ENCODE data around the gene CALHM1.

CALHM1 gene

DNA sequence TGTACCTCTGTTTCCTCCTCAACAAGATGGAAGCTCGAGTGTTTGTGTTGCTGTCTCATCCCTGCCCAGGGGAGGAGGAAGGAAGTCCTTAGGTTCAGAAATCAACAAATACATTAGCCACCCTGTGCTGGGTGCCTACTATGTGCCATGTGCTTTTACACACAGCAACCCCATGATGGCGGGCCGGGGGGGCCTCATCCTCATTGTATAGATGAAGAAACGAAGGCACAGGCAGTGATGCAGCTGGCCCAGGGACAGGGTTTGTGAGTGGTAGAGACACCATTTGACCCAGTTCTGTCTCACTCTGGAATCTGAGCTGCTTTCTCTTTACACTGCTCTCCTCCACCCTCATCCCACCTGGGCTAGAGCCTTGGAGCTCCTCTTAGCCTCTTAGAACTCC lies 4.7 kb downstream of the CALHM1 start:
- no peak for DNase-seq

- DNase-seq = no peak
Measured at GRCh38 chr10:103452506-103453230, 6.0 kb downstream of the CALHM1 start.

DNA sequence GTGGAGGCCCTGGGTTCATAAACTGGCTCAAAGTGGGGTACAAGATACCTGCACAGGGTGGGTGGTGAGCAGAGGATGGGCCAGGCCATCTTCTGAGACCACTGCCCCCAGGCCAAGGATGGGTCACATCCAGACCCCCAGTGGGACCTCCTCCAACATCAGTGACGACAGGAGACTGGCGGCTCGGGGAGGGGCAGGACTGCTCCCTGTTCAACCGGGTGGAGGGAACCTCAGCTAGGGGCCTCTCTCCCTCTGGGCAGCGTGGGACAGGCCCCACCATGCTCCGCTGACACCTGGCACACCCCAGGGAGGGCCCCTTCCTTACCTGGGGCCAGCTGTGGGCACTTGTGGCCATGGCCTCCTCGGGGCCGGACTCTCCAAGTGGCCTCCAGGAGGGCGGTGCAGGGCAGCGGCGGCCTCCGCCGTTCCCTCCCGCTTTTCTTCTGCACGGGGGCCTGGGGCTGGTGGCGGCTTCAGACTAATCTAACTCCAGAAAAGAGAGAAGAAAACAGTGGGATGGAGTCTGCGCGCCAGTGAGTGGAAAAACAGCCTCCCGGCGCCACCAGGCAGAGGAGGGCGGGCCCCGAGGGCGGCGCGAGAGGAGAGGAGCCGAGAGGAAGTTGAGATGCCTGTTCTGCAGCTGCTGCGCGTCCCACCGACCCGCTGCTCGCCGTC lies 6.7 kb downstream of the CALHM1 start, which contains the start of gene CALHM2:
CALHM2 (minus strand) TSS at position 540 of the 675 bp plus-strand sequence. CDS start 2,429 bp downstream, outside the sequence.
- DNase-seq = no peak

GRCh38 chr10:103451091-103451813 lies 7.4 kb downstream of the CALHM1 start:
- no peak for DNase-seq

DNA sequence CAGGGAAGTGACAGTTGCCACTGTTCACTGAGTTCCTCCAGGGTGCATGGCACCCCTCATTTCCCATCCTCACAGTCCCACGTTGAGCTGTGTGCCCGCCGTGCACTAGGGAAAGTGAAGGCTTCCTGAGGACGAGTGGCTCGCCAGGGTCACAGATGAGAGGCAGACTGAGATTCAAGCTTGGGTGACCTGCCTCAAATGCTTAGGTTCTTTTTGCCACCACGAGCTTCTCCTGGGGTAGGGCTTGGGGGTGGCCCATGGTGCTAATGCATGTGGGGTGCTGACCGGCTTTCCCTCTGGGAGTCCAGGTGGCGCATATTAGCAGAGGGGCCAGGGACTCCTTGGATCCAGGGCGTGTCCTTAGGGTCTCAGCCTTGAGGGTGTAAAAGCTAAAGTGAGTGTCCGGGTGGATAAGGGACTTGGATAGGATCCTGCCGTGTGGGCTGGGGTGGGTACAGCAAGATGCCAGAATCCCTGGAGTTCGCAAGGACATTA lies 8.5 kb downstream of the CALHM1 start:
- DNase-seq = no peak

DNA sequence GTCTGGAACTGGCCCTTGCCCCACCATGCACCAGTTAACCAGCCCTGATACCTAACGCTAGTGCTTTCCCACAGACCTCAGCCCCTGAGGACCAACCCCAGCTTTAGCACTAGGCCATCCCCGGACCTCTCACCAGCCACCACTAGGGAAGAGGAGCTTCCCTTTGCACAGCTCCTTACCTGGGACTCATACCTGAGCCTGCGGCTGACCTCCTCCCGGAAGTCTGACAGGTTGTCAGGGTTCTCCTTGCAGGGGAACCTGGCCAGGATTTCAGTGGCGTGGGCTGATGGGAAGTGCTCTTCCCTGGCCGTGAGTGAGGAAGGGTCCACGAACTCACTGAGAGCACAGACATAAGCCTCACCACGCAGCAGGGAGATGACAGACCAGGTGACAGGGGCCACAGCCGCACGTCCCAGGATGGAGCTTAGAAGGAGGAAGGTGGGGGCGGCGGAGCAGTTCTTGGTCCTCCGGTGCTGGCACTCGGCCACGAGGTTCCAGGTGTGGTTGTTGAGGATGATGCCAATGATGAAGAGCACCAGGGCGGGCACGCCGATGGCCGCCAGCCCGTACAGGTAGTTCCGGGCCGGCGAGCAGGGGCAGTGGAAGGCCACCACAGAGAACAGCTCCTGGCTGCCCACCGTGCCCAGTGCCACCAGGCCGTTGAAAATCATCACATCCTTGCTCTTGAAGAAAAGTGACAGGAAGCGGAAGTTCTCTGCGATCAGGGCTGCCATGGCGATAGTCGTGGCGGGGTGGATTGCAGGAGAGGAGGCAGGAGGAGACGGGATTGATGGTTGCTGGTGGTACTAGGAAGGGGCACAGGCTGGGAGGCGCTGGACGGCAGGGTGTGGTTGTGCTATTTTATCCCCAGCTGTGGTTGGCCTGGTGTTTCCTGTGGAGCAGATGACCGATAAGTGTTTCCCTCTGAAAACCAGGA lies 9.2 kb downstream of the CALHM1 start:
- no peak for DNase-seq

DNA sequence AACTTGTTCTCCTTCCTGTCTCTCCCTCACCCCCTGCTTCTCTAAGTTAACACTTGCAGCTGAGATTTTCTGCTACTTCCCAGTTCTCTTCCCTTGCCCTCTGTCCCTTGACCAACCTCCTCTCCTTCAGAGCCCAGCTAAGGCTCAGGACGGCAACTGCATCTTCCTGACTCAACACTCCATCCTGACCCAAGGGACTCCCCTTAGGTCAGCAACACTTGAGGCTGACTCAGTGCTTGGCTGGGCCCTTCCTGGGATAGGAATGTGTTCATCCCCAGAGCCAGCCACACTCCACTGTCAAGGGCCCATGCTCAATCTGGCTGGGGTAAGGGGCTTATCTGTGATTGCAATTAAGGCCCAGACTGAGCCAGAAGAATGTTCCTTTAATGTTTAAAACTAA lies 10.0 kb downstream of the CALHM1 start:
- DNase-seq = no peak

- no peak for DNase-seq
Measured at GRCh38 chr10:103447187-103447586, 11.5 kb downstream of the CALHM1 start.

GRCh38 chr10:103445767-103446567 lies 12.7 kb downstream of the CALHM1 start:
- no peak for DNase-seq

- DNase-seq = no peak
Measured at GRCh38 chr10:103445366-103445765, 13.3 kb downstream of the CALHM1 start.

DNA sequence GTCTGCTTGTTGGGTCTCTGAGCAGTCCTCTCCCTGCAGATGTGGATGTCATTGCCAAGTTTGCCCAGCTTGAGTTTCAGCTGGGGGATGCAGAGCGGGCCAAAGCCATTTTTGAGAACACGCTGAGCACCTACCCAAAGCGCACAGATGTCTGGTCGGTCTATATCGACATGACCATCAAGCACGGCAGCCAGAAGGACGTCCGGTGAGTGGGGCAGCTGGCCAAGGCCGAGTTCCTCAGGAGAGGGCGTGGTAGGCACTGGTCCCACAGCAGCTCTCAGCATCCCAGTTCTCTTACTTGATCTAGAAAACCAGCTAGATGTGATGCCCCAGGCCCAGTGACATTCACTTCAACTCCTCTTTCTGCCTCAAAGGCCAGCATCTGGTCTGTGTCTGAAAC lies 14.2 kb downstream of the CALHM1 start:
- DNase-seq = no peak

GRCh38 chr10:103443475-103444185 lies 15.1 kb downstream of the CALHM1 start:
- no peak for DNase-seq

- no peak for DNase-seq
Measured at GRCh38 chr10:103442031-103442461, 16.7 kb downstream of the CALHM1 start.

DNA sequence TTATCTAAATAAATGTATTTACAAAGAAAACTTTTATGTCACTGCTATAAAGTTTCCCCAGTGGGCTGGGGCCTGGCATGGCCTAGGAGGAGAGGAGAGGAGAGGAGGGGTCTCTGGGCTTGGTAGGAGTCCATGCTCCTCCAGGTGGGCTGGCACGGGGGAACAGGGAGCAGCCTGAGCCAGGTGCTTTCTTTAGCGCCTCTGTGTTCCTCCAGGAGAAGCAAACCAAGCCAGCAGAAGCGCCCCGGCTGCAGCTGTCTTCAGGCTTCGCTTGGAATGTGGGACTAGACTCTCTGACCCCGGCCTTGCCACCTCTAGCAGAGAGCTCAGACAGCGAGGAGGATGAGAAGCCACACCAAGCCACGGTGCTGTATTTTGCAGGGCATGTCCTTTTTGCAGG lies 17.1 kb downstream of the CALHM1 start:
- DNase-seq = no peak

DNA sequence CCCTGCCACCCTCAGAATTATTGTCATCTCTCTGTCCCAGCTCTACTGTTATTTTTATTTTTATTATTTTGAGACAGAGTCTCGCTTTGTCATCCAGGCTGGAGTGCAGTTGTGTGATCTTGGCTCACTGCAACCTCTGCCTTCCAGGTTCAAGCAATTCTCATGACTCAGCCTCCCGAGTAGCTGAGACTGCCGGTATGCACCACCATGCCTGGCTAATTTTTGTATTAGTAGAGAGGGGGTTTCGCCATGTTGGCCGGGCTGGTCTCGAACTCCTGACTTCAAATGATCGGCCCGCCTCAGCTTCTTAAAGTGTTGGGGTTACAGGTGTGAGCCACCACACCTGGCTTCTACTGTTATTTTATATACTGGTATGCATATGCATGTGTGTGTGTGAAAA lies 17.5 kb downstream of the CALHM1 start:
- no peak for DNase-seq

DNA sequence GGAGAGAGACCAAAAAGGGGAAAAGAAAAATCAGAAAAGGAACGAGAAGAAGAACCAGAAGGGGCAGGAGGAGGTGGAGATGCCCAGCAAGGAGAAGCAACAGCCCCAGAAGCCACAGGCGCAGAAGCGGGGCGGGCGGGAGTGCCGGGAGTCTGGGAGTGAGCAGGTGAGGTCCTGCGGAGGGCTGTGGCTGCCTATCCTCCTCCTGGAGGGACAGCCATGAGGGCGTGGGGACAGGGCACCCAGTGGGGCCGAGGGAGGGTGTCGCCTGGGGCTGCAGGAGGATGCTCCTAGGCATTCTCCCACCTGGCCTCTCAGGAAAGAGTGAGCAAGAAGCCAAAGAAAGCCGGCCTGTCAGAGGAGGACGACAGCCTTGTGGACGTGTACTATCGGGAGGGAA lies 18.3 kb downstream of the CALHM1 start:
- DNase-seq = no peak

DNA sequence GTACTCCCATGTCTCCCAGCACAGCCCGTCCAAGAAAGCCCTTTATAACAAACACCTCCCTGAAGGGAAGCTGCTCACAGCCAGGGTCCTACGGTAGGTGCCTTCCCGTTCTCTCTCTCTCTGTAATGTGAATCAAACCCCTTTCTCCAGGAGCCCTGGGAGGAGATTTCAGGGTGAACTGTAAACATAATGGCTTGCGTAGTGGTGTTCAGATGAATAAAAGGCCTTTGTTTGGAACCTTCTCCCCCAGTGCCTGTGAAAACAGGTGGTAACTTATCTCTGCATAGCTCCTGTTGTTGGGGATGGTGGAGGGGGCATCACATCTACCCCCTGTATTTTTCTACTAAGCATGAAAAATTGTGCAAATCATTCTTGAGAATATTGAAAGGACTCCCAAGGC lies 18.9 kb downstream of the CALHM1 start:
- DNase-seq = no peak

- no peak for DNase-seq
Measured at GRCh38 chr10:103433858-103434257, 24.8 kb downstream of the CALHM1 start.

- DNase-seq = no peak
Measured at GRCh38 chr10:103431902-103432301, 26.8 kb downstream of the CALHM1 start.

- DNase-seq = no peak
Measured at GRCh38 chr10:103429647-103430046, 29.1 kb downstream of the CALHM1 start.

Measured in NCI-H2081 treated with DMSO at 0.1 percent for 48 hours (cell line).